GM18505 (cell line): ENCODE measurements around the gene S100A1.
A peak's percentile ranks its signal among the peaks of the same experiment; 100 is the strongest.

Experiments
- ATAC-seq: cut with Tn5 transposase; IDR thresholded peaks from one replicate; pipeline ENCODE4 v1.9.1; 2021; ENCODE audit not compliant: unreplicated experiment
- POLR2A ChIP-seq: IDR thresholded peaks from 4 replicates; pipeline ENCODE4 v1.6.1; 2011; ENCODE audit warnings: borderline replicate concordance; ENCODE audit not compliant: insufficient read depth, insufficient read length; ENCODE audit errors: extremely low read depth

The S100A1 gene

GRCh38 chr1:153670257-153670858 lies 42.1 kb downstream of the S100A1 start:
- ATAC-seq = peak; percentile 4
- no peak for TF ChIP-seq POLR2A

GRCh38 chr1:153670859-153671627 lies 42.8 kb downstream of the S100A1 start, which contains the start of gene ILF2:
Gene ILF2 (minus strand): TSS chr1:153670993. CDS start chr1:153670922, 71 bp downstream.
- TF ChIP-seq POLR2A = peak; percentile 88
- peak; percentile 92 for ATAC-seq

GRCh38 chr1:153671628-153672353 lies 43.6 kb downstream of the S100A1 start:
- ATAC-seq = peak; percentile 6

- no peak for ATAC-seq
- TF ChIP-seq POLR2A = no peak
Measured at GRCh38 chr1:153673511-153673910, 45.3 kb downstream of the S100A1 start.

GRCh38 chr1:153677718-153678518 lies 49.7 kb downstream of the S100A1 start:
- TF ChIP-seq POLR2A = no peak
- no peak for ATAC-seq

- no peak for TF ChIP-seq POLR2A
- ATAC-seq = no peak
Measured at GRCh38 chr1:153678519-153679336, 50.5 kb downstream of the S100A1 start, which contains the start of gene NPR1. Gene NPR1 (plus strand): TSS chr1:153678688. CDS start chr1:153679109, 421 bp downstream.

GRCh38 chr1:153679337-153680119 lies 51.3 kb downstream of the S100A1 start:
- TF ChIP-seq POLR2A = no peak
- no peak for ATAC-seq

GRCh38 chr1:153680120-153680403 lies 51.8 kb downstream of the S100A1 start:
- TF ChIP-seq POLR2A = no peak
- ATAC-seq = no peak
